Measurements from ENCODE around the gene TTBK1. TPM values are rescaled to one million over a fixed set of nuclear protein-coding genes. Genes with fewer than 3 reads are reported as not detected.

The TTBK1 gene
- total and polyA plus RNA-seq, 8 donors, result 0.05 to 0.37 (median 0.14) TPM; not detected in 3

DNA sequence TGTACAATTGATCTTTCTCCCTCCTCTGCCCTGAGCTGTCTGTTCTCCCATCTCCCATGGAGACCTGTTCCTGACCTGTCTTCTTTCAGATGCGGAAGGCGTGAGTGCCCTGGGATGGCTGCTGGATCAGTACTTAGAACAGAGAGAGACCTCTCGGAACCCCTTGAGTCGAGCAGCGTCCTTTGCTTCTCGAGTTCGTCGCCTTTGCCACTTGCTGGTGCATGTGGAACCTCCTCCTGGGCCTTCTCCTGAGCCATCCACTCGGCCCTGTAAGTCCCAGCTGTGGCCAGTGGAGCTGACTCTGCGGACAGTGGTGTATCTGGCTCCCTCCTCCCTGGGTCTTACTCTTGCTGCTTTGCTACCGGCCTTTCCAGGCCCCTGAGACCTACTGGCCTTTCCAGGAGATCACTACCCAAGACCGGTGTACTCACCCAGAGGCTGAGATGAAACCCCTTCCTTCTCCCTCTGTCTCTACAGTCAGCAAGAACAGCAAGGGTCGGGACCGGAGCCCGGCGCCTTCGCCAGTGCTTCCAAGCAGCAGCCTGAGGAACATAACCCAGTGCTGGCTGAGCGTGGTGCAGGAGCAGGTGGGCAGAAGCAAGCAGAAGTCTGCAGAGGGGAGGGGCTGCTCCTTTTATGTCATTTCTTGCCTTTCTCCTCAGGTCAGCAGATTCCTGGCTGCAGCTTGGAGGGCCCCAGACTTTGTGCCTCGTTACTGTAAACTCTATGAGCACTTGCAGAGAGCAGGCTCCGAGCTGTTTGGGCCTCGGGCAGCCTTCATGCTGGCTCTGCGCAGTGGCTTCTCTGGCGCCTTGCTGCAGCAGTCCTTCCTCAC, 38.8 kb upstream of the TTBK1 start:
- peaks cover 23 to 71% (median 50%) of the 10 kb centered on the region in 4 donors for H3K36me3 ChIP-seq
- TF ChIP-seq, protein P1, sequence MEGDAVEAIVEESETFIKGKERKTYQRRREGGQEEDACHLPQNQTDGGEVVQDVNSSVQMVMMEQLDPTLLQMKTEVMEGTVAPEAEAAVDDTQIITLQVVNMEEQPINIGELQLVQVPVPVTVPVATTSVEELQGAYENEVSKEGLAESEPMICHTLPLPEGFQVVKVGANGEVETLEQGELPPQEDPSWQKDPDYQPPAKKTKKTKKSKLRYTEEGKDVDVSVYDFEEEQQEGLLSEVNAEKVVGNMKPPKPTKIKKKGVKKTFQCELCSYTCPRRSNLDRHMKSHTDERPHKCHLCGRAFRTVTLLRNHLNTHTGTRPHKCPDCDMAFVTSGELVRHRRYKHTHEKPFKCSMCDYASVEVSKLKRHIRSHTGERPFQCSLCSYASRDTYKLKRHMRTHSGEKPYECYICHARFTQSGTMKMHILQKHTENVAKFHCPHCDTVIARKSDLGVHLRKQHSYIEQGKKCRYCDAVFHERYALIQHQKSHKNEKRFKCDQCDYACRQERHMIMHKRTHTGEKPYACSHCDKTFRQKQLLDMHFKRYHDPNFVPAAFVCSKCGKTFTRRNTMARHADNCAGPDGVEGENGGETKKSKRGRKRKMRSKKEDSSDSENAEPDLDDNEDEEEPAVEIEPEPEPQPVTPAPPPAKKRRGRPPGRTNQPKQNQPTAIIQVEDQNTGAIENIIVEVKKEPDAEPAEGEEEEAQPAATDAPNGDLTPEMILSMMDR (IDR thresholded peaks at IDR 0.05), result no peak
- TF ChIP-seq POLR2AphosphoS5 (IDR thresholded peaks at IDR 0.05) (no peak), EP300 (IDR thresholded peaks at IDR 0.05) (no peak), POLR2A (IDR thresholded peaks at IDR 0.05) (no peak)
- DNase-seq, result no peak
- 93 to 96% (median 95%) methylated on average over 23 of the region's 23 CpGs for WGBS, 5 donors
- intact Hi-C loops (cut with DNase I; ENCODE audit: low total_unique reads), result no loop called here
- no peaks in the 10 kb centered on the region for H3K4me1 ChIP-seq
- no peaks in the 10 kb centered on the region for H3K27me3 ChIP-seq
- no peak overlapping the region for H3K27ac ChIP-seq
- H3K4me3 ChIP-seq, result no peak overlapping the region
- no peaks in the 10 kb centered on the region for H3K9me3 ChIP-seq

DNA sequence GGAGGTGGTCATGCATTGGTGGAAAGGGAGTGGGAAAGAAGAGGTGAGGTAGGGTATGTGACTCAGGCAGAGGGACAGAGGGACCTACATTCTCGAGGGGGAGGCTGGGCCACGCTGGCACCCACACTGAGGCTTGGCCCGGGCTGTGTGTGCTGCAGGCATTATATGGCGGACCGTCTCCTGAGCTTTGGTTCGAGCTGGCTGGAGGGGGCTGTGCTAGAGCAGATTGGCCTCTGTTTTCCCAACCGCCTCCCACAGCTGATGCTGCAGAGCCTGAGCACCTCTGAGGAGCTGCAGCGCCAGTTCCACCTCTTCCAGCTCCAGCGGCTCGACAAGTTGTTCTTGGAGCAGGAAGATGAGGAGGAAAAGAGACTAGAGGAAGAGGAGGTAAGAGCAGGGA, 37.4 kb upstream of the TTBK1 start:
- no peak for DNase-seq
- TF ChIP-seq POLR2A (IDR thresholded peaks at IDR 0.05) (no peak), EP300 (IDR thresholded peaks at IDR 0.05) (no peak), POLR2AphosphoS5 (IDR thresholded peaks at IDR 0.05) (no peak)
- TF ChIP-seq, protein P1 (IDR thresholded peaks at IDR 0.05), result no peak
- Histone ChIP-seq H3K4me3 (no peak overlapping the region), H3K36me3 (peaks cover 15 to 58% (median 36%) of the 10 kb centered on the region in 4 donors), H3K27me3 (no peaks in the 10 kb centered on the region), H3K9me3 (no peaks in the 10 kb centered on the region), H3K27ac (no peak overlapping the region), H3K4me1 (no peaks in the 10 kb centered on the region)
- intact Hi-C loops (cut with DNase I; ENCODE audit: low total_unique reads), result no loop called here
- WGBS, 5 donors, result 92 to 97% (median 95%) methylated on average over 10 of the region's 10 CpGs

DNA sequence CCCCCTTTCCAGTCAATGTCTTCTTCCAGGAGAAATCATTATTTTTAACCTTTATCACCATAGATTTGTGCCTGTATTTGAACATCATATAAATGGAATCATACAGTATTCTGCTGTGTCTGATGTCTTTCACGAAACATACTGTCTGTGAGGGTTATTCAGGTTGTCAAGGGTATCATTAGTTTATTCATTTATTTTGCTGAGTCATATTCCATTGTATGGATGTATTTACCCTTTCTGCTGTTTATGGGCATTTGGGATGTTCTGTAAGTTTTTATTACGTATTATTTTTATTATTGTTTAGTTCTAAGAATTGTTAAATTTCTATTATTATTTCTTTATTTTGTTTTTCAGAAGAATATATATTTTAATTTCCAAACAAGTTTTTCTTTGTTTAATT, 36.0 kb upstream of the TTBK1 start:
- Histone ChIP-seq H3K4me3 (no peak overlapping the region), H3K36me3 (peaks cover 15 to 50% (median 30%) of the 10 kb centered on the region in 4 donors), H3K27me3 (no peaks in the 10 kb centered on the region), H3K9me3 (no peaks in the 10 kb centered on the region), H3K27ac (no peak overlapping the region), H3K4me1 (no peaks in the 10 kb centered on the region)
- DNase-seq, result no peak
- no peak for TF ChIP-seq POLR2AphosphoS5 (IDR thresholded peaks at IDR 0.05)
- TF ChIP-seq, protein P1 (IDR thresholded peaks at IDR 0.05), result no peak
- no peak for TF ChIP-seq EP300 (IDR thresholded peaks at IDR 0.05)
- no peak for TF ChIP-seq POLR2A (IDR thresholded peaks at IDR 0.05)
- 87 to 93% (median 89%) methylated on average over 2 of the region's 2 CpGs for WGBS, 5 donors
- intact Hi-C loops (cut with DNase I; ENCODE audit: low total_unique reads), result no loop called here

DNA sequence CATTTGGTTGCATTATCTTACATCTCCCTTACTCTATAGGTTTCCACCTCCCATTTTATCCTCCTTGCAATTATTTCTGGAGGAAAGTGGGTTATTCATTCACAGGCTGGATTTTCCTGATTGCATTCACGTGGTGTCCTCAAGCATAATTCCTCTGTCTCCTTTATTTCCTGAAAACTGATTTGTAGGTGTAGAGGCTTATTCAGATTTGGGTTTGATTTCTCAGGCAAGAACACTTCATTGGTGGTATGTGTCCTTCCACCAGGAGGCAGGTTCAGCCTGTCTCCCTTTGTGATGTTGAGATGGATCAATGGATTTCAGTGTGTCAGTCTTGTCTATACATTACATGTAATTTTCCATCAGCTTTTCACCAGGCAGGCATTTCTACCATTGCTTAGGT, 31.3 kb upstream of the TTBK1 start:
- TF ChIP-seq POLR2A (IDR thresholded peaks at IDR 0.05), result no peak
- TF ChIP-seq, protein P1 (IDR thresholded peaks at IDR 0.05), result no peak
- TF ChIP-seq POLR2AphosphoS5 (IDR thresholded peaks at IDR 0.05), result no peak
- TF ChIP-seq EP300 (IDR thresholded peaks at IDR 0.05), result no peak
- Histone ChIP-seq H3K27ac (no peak overlapping the region), H3K4me1 (no peaks in the 10 kb centered on the region), H3K4me3 (no peak overlapping the region), H3K27me3 (no peaks in the 10 kb centered on the region), H3K9me3 (no peaks in the 10 kb centered on the region), H3K36me3 (peaks cover 15 to 48% (median 39%) of the 10 kb centered on the region in 4 donors)
- no peak for DNase-seq
- 34 to 55% (median 50%) methylated on average over 1 of the region's 1 CpG for WGBS, 5 donors
- intact Hi-C loops (cut with DNase I; ENCODE audit: low total_unique reads), result no loop called here
